Epithelial cell of proximal tubule (primary cell): ENCODE measurements around the gene NCAPG2. TPM values are rescaled to one million over a fixed set of nuclear protein-coding genes. Genes with fewer than 3 reads are reported as not detected.

Experiments used
- DNase-seq: peaks from one replicate; pipeline ENCODE4 v3.0.0-alpha.2; 2011; ENCODE audit warnings: low read depth
- H3K4me3 ChIP-seq: 2 replicates; pipeline ENCODE4 v1.5.1; 2011; ENCODE audit warnings: low read depth, mild to moderate bottlenecking, low read length
- CTCF ChIP-seq: conservative IDR thresholded peaks from 2 replicates; pipeline ENCODE4 v1.5.1; 2012; ENCODE audit warnings: low read depth, mild to moderate bottlenecking, low read length
- total RNA-seq: library from RNA; depleted of rRNA; stranded (reverse); fragments of >200 nt; gene quantifications from 2 replicates; pipeline ENCODE4 v1.2.3, GENCODE V29; 2015

The NCAPG2 gene, protein sequence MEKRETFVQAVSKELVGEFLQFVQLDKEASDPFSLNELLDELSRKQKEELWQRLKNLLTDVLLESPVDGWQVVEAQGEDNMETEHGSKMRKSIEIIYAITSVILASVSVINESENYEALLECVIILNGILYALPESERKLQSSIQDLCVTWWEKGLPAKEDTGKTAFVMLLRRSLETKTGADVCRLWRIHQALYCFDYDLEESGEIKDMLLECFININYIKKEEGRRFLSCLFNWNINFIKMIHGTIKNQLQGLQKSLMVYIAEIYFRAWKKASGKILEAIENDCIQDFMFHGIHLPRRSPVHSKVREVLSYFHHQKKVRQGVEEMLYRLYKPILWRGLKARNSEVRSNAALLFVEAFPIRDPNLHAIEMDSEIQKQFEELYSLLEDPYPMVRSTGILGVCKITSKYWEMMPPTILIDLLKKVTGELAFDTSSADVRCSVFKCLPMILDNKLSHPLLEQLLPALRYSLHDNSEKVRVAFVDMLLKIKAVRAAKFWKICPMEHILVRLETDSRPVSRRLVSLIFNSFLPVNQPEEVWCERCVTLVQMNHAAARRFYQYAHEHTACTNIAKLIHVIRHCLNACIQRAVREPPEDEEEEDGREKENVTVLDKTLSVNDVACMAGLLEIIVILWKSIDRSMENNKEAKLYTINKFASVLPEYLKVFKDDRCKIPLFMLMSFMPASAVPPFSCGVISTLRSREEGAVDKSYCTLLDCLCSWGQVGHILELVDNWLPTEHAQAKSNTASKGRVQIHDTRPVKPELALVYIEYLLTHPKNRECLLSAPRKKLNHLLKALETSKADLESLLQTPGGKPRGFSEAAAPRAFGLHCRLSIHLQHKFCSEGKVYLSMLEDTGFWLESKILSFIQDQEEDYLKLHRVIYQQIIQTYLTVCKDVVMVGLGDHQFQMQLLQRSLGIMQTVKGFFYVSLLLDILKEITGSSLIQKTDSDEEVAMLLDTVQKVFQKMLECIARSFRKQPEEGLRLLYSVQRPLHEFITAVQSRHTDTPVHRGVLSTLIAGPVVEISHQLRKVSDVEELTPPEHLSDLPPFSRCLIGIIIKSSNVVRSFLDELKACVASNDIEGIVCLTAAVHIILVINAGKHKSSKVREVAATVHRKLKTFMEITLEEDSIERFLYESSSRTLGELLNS
- 30.1 and 35.2 TPM in 2 replicates for total RNA-seq

DNA sequence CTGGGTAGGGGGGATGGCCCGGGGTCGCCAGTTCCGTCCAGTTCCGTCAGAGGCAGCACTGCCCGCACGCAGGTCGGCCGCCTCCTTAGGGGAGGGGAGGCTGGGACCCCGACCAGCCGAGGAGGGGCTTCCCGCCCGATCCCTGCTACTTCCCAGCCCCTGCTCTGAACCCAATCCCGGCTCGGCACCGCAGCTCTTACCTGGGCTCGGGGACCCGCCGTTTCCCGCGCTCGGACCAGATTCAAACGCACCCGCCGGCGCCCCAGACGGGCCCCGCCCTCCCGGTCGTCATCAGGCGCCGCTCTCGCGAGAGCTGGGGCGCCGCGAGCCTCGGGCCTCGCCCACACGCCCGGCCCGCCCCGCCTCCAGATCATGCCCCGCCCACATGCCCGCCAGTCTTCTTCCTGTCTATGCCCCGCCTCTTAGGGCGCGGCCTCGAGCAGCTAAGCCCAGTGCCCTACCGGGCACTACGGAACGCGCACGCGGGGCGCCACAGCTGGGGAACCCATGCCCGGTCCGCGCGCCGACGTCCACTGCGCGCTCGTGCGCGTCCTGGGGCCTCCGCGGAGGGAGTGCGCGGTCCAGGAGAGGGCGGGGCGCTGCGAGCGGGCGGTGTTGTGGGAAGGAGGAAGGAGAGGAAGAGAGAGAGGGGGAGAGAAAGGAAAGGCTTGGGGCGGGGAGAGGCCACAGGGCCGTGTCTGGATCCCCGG is at the start of gene NCAPG2:
NCAPG2 (minus strand) TSS at position 281 of the 710 bp plus-strand sequence. CDS start 2,905 bp downstream, outside the sequence.
- peak; percentile 41 for DNase-seq
- peak; percentile 18 for TF ChIP-seq CTCF
- peak within 1 kb of the TSS; percentile 95 for H3K4me3 ChIP-seq

- no peak overlapping the region for H3K4me3 ChIP-seq
- DNase-seq, result no peak
- TF ChIP-seq CTCF, result no peak
Observed at GRCh38 chr7:158753900-158754299, 49.3 kb upstream of the NCAPG2 start.

DNA sequence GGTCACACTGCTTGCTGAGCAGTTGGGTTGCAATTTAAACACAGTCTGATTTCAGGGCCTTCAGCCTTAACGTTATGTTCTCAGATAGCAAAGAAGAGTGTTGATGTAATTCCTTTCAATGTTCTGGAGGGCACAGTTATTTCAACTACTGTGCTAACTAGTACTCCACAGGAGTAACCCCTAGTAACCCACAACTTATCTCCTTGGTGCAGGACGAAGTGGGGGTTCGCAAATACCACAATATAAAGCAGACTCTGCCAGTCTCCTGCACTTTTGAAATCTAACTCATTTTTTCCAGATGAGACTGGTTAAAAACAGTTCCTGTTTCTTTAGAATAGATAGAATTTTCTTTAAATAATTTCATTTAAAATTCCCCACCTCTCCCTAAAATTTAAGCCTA is 47.1 kb upstream of the NCAPG2 start:
- DNase-seq, result no peak
- no peak for TF ChIP-seq CTCF
- no peak overlapping the region for H3K4me3 ChIP-seq

- no peak overlapping the region for H3K4me3 ChIP-seq
- no peak for TF ChIP-seq CTCF
- no peak for DNase-seq
Observed at GRCh38 chr7:158751199-158751598, 46.6 kb upstream of the NCAPG2 start.

GRCh38 chr7:158750702-158751101 is 46.1 kb upstream of the NCAPG2 start:
- DNase-seq, result no peak
- H3K4me3 ChIP-seq, result no peak overlapping the region
- TF ChIP-seq CTCF, result no peak

- no peak for TF ChIP-seq CTCF
- DNase-seq, result no peak
Observed at GRCh38 chr7:158749396-158749795, 44.8 kb upstream of the NCAPG2 start.

More at GRCh38 chr7:158749396-158749795, 44.8 kb upstream of the NCAPG2 start:
- H3K4me3 ChIP-seq, result no peak overlapping the region
